PC-9 (cell line): ENCODE data around the gene ANKRD36B.
"Not testable (repeated sequence)": the region's sequence is repeated elsewhere in the genome, so short reads cannot be mapped to it uniquely, and the experiment has no call there.

Source experiments
- EZH2 ChIP-seq: fragments of 200-600 bp; sonication (generic); IDR thresholded peaks from 2 replicates; pipeline ENCODE4 v1.8.0; 2017; ENCODE audit warnings: antibody characterized with exemption, low read depth
- TF ChIP-seq, protein P1 (sequence below): fragments of 200-600 bp; sonication (generic); conservative IDR thresholded peaks from 2 replicates; pipeline ENCODE4 v1.6.1; 2017; ENCODE audit warnings: mixed run types, antibody characterized with exemption, mild to moderate bottlenecking, moderate library complexity

DNA sequence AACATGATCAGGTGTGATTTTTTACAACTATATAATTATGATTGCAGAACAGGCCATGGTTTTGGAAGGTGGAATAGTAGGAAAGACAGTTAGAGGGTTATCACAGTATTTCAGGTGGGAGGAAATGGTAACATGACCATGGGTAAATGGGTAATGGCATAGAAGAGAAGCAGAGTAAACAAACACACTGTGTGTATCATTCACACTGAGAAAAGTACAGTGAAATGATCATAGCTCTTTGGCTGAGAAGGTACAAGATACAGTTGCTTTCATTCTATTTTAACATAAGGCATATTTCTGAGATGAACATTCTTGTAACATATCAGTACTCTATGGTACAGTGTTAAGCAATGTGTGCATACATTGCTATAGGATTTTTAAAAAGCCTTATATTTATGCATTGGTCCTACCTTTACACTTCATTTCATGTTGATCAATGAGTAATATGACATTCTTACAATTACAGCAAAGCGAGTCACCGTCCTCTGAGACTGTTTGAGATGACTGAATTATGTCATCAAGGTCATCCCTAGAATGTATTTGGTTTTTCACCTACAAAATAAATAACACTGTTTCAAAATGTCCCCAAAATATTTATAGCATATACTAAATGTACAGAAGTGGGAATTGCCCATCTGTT lies 66.6 kb downstream of the ANKRD36B start:
- TF ChIP-seq, protein P1, sequence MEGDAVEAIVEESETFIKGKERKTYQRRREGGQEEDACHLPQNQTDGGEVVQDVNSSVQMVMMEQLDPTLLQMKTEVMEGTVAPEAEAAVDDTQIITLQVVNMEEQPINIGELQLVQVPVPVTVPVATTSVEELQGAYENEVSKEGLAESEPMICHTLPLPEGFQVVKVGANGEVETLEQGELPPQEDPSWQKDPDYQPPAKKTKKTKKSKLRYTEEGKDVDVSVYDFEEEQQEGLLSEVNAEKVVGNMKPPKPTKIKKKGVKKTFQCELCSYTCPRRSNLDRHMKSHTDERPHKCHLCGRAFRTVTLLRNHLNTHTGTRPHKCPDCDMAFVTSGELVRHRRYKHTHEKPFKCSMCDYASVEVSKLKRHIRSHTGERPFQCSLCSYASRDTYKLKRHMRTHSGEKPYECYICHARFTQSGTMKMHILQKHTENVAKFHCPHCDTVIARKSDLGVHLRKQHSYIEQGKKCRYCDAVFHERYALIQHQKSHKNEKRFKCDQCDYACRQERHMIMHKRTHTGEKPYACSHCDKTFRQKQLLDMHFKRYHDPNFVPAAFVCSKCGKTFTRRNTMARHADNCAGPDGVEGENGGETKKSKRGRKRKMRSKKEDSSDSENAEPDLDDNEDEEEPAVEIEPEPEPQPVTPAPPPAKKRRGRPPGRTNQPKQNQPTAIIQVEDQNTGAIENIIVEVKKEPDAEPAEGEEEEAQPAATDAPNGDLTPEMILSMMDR, result not testable (repeated sequence)
- TF ChIP-seq EZH2, result not testable (repeated sequence)
